H9 (cell line): ENCODE measurements around the gene RND2. TPM values are rescaled to one million over a fixed set of nuclear protein-coding genes. Genes with fewer than 3 reads are reported as not detected.

Source experiments
- DNase-seq: peaks from one replicate; pipeline ENCODE4 v3.0.0-alpha.2; 2017
- H2AFZ ChIP-seq: one replicate; pipeline ENCODE4 v1.6.1; 2013; ENCODE audit warnings: mild to moderate bottlenecking, low read length, control low read depth, moderate library complexity
- H2AK5ac ChIP-seq: 2 replicates; pipeline ENCODE4 v1.6.1; 2013; ENCODE audit warnings: low read length, control low read depth, mixed read lengths; ENCODE audit not compliant: insufficient read length
- H2BK120ac ChIP-seq: one replicate; pipeline ENCODE4 v1.6.1; 2013; ENCODE audit warnings: low read depth, mild to moderate bottlenecking, low read length, control low read depth, inconsistent platforms; ENCODE audit not compliant: poor library complexity, severe bottlenecking
- H2BK12ac ChIP-seq: 2 replicates; pipeline ENCODE4 v1.6.1; 2013; ENCODE audit warnings: low read length, control low read depth, mixed read lengths, low read depth; ENCODE audit not compliant: insufficient read length
- H2BK15ac ChIP-seq: 2 replicates; pipeline ENCODE4 v1.6.1; 2013; ENCODE audit warnings: low read depth, low read length, control low read depth
- H2BK20ac ChIP-seq: one replicate; pipeline ENCODE4 v1.6.1; 2013; ENCODE audit warnings: low read depth, mild to moderate bottlenecking, low read length, control low read depth, inconsistent platforms; ENCODE audit not compliant: poor library complexity, severe bottlenecking
- H2BK5ac ChIP-seq: 2 replicates; pipeline ENCODE4 v1.6.1; 2013; ENCODE audit warnings: low read length, control low read depth, mixed read lengths; ENCODE audit not compliant: insufficient read length
- H3K14ac ChIP-seq: 2 replicates; pipeline ENCODE4 v1.6.1; 2013; ENCODE audit warnings: low read length, control low read depth; ENCODE audit not compliant: insufficient read depth
- H3K18ac ChIP-seq: 2 replicates; pipeline ENCODE4 v1.6.1; 2013; ENCODE audit warnings: low read depth, mild to moderate bottlenecking, mixed read lengths, low read length, control low read depth; ENCODE audit not compliant: insufficient read length
- H3K23ac ChIP-seq: 2 replicates; pipeline ENCODE4 v1.6.1; 2013; ENCODE audit warnings: low read length, control low read depth, mixed read lengths, low read depth; ENCODE audit not compliant: insufficient read length
- H3K23me2 ChIP-seq: 2 replicates; pipeline ENCODE4 v1.6.1; 2013; ENCODE audit warnings: low read depth, mild to moderate bottlenecking, mixed read lengths, low read length, control low read depth; ENCODE audit not compliant: insufficient read length, poor library complexity, severe bottlenecking
- H3K27ac ChIP-seq: 2 replicates; pipeline ENCODE4 v1.5.1; 2013; ENCODE audit warnings: low read length, control low read depth, mixed read lengths, low read depth; ENCODE audit not compliant: insufficient read length
- H3K27me3 ChIP-seq: 2 replicates; pipeline ENCODE4 v1.6.1; 2013; ENCODE audit warnings: low read length, control low read depth, inconsistent platforms; ENCODE audit not compliant: insufficient read depth
- H3K4ac ChIP-seq: 2 replicates; pipeline ENCODE4 v1.6.1; 2013; ENCODE audit warnings: low read depth, mild to moderate bottlenecking, control low read depth, inconsistent platforms, low read length, moderate library complexity
- H3K4me1 ChIP-seq: 2 replicates; pipeline ENCODE4 v1.6.1; 2013; ENCODE audit warnings: low read length, control low read depth, inconsistent platforms; ENCODE audit not compliant: insufficient read depth
- H3K4me2 ChIP-seq: 2 replicates; pipeline ENCODE4 v1.6.1; 2013; ENCODE audit warnings: low read length, control low read depth, mixed read lengths; ENCODE audit not compliant: insufficient read length, insufficient read depth
- H3K56ac ChIP-seq: 2 replicates; pipeline ENCODE4 v1.6.1; 2013; ENCODE audit warnings: low read depth, mild to moderate bottlenecking, mixed read lengths, low read length, control low read depth; ENCODE audit not compliant: insufficient read length
- H3K79me1 ChIP-seq: 2 replicates; pipeline ENCODE4 v1.6.1; 2013; ENCODE audit warnings: low read depth, mild to moderate bottlenecking, moderate library complexity, low read length, control low read depth, inconsistent platforms; ENCODE audit not compliant: insufficient read depth, poor library complexity, severe bottlenecking
- H3K79me2 ChIP-seq: 2 replicates; pipeline ENCODE4 v1.6.1; 2013; ENCODE audit warnings: low read length, control low read depth, inconsistent platforms; ENCODE audit not compliant: insufficient read depth
- H3K9ac ChIP-seq: 2 replicates; pipeline ENCODE4 v1.6.1; 2013; ENCODE audit warnings: low read length, control low read depth, mixed read lengths; ENCODE audit not compliant: insufficient read length; ENCODE audit errors: extremely low read depth
- H3K9me3 ChIP-seq: one replicate; pipeline ENCODE4 v1.6.1; 2013; ENCODE audit warnings: low read depth, low read length, inconsistent platforms; ENCODE audit not compliant: control insufficient read depth
- H3T11ph ChIP-seq: one replicate; pipeline ENCODE4 v1.6.1; 2013; ENCODE audit warnings: mild to moderate bottlenecking, low read length, control low read depth, inconsistent platforms
- H4K20me1 ChIP-seq: one replicate; pipeline ENCODE4 v1.6.1; 2013; ENCODE audit not compliant: control insufficient read depth, insufficient read length, insufficient read depth
- H4K5ac ChIP-seq: 2 replicates; pipeline ENCODE4 v1.6.1; 2013; ENCODE audit warnings: low read depth, mild to moderate bottlenecking, mixed read lengths, low read length, control low read depth; ENCODE audit not compliant: insufficient read length
- H4K8ac ChIP-seq: replicated peaks from 2 replicates; pipeline ENCODE4 v1.6.1; 2013; ENCODE audit warnings: low read length, control low read depth, mixed read lengths, low read depth; ENCODE audit not compliant: insufficient read length
- H4K91ac ChIP-seq: 2 replicates; pipeline ENCODE4 v1.6.1; 2013; ENCODE audit warnings: low read depth, mild to moderate bottlenecking, moderate library complexity, mixed read lengths, low read length, control low read depth; ENCODE audit not compliant: insufficient read length
- H3K27ac Mint-ChIP-seq, 3 experiments: 2 replicates in 2 of 3; 3 replicates in 1 of 3; pipeline ENCODE4 v1.8.0; 2020 to 2021; ENCODE audit warnings: mixed read lengths in 3 of 3, mild to moderate bottlenecking in 1 of 3, moderate library complexity in 1 of 3
- H3K27me3 Mint-ChIP-seq: 2 replicates; pipeline ENCODE4 v1.8.0; 2021; ENCODE audit warnings: low read depth, mild to moderate bottlenecking, moderate library complexity, mixed read lengths
- H3K36me3 Mint-ChIP-seq, 3 experiments: 2 replicates in 2 of 3; 3 replicates in 1 of 3; pipeline ENCODE4 v1.8.0; 2020 to 2021; ENCODE audit warnings: low read depth in 3 of 3, mixed read lengths in 3 of 3; ENCODE audit not compliant: insufficient read depth in 1 of 3
- H3K4me1 Mint-ChIP-seq, 2 experiments: 2 replicates each; pipeline ENCODE4 v1.8.0; 2020; ENCODE audit warnings: mixed read lengths in 2 of 2
- H3K4me3 Mint-ChIP-seq, 2 experiments: 2 replicates in 1 of 2; 3 replicates in 1 of 2; pipeline ENCODE4 v1.8.0; 2020 to 2021; ENCODE audit warnings: mild to moderate bottlenecking in 2 of 2, mixed read lengths in 2 of 2, moderate library complexity in 1 of 2
- H3K9me3 Mint-ChIP-seq, 2 experiments: 2 replicates in 1 of 2; 3 replicates in 1 of 2; pipeline ENCODE4 v1.8.0; 2020; ENCODE audit warnings: mild to moderate bottlenecking in 2 of 2, mixed read lengths in 2 of 2, moderate library complexity in 1 of 2
- CTCF ChIP-seq: fragments of 200-600 bp; sonication (generic); conservative IDR thresholded peaks from 3 replicates; pipeline ENCODE4 v1.8.0; 2021; ENCODE audit warnings: antibody characterized with exemption, mild to moderate bottlenecking
- WGBS: extraction: QIAGEN DNeasy Blood & Tissue Kit; methylation state at CpG from one replicate; pipeline ENCODE4 v1.1.7; 2013; ENCODE audit warnings: missing lambda C conversion rate, low lambda C conversion rate, mixed read lengths; ENCODE audit not compliant: insufficient read length; ENCODE audit errors: extremely low coverage; 5-methylcytosine and 5-hydroxymethylcytosine counted together
- total RNA-seq: library from RNA; stranded (reverse); gene quantifications from 2 replicates; pipeline ENCODE4 v1.2.1, GENCODE V29; 2021

RND2 gene
- total RNA-seq, 1 experiment from 2014 or later, result 47.8 TPM

GRCh38 chr17:43030137-43030767 is 5.2 kb downstream of the RND2 start:
- H2AFZ ChIP-seq, result no peak overlapping the region
- no peaks in the 10 kb centered on the region for H3K79me1 ChIP-seq
- no peak overlapping the region for H3K23ac ChIP-seq
- no peak for DNase-seq
- H3K27ac ChIP-seq, result no peak overlapping the region
- H3K14ac ChIP-seq, result no peak overlapping the region
- no peak overlapping the region for H4K5ac ChIP-seq
- H3K18ac ChIP-seq, result no peak overlapping the region
- no peaks in the 10 kb centered on the region for H3K9me3 Mint-ChIP-seq
- no peak overlapping the region for H3K56ac ChIP-seq
- no peak overlapping the region for H3K4me3 Mint-ChIP-seq
- H4K8ac ChIP-seq, result no peak overlapping the region
- H3K27ac Mint-ChIP-seq, result peak overlapping the region in 2 of 3 experiments; percentile 17 to 41; a peak in 5 of 7 replicates
- H4K91ac ChIP-seq, result no peak overlapping the region
- H2BK12ac ChIP-seq, result no peak overlapping the region
- no peak overlapping the region for H2BK20ac ChIP-seq
- H2BK15ac ChIP-seq, result no peak overlapping the region
- no peak overlapping the region for H2BK5ac ChIP-seq
- TF ChIP-seq CTCF, result no peak
- H3T11ph ChIP-seq, result no peak overlapping the region
- peaks cover 10 to 30% (median 25%) of the 10 kb centered on the region in 3 experiments; a peak in 6 of 7 replicates for H3K36me3 Mint-ChIP-seq
- H3K23me2 ChIP-seq, result peaks cover 7% of the 10 kb centered on the region
- no peaks in the 10 kb centered on the region for H3K27me3 Mint-ChIP-seq
- no peak overlapping the region for H3K4me2 ChIP-seq
- no peak overlapping the region for H2BK120ac ChIP-seq
- no peak overlapping the region for H3K9ac ChIP-seq
- H3K4ac ChIP-seq, result no peak overlapping the region
- H2AK5ac ChIP-seq, result no peak overlapping the region
- peaks cover 67 to 79% of the 10 kb centered on the region in 2 experiments for H3K4me1 Mint-ChIP-seq
- H3K4me1 ChIP-seq, result peaks cover 20% of the 10 kb centered on the region
- no peaks in the 10 kb centered on the region for H3K79me2 ChIP-seq
- H3K9me3 ChIP-seq, result no peaks in the 10 kb centered on the region
- no peaks in the 10 kb centered on the region for H3K27me3 ChIP-seq
- no peaks in the 10 kb centered on the region for H4K20me1 ChIP-seq
- WGBS, result no CpG with 5 or more reads among the region's 6 CpGs
